ENCODE data around the gene MCF2L2.

MCF2L2 gene

DNA sequence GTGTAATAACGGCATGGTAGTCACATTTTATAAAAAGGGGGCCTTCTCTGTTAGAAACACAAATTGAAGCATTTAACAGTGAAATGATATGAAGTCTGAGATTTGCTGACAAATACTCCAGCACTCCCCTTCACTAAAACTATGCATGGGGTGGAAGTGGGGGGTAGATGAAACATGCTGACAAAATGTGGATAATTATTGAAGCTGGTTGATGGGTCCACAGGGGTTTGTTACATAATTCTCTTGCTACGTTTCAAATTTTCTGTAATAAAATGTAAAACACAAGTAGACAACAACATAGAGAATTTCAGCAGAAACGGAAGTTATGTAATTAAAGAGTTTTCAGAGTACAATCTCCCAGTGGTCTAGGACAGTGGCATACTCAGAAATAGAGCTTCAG lies 37.0 kb downstream of the MCF2L2 start:
- DNase-seq (ENCODE audit: low read depth), result no peak
- H3K4me3 ChIP-seq (ENCODE audit: low read depth, low read length), result no peak overlapping the region
- TF ChIP-seq, protein P1, sequence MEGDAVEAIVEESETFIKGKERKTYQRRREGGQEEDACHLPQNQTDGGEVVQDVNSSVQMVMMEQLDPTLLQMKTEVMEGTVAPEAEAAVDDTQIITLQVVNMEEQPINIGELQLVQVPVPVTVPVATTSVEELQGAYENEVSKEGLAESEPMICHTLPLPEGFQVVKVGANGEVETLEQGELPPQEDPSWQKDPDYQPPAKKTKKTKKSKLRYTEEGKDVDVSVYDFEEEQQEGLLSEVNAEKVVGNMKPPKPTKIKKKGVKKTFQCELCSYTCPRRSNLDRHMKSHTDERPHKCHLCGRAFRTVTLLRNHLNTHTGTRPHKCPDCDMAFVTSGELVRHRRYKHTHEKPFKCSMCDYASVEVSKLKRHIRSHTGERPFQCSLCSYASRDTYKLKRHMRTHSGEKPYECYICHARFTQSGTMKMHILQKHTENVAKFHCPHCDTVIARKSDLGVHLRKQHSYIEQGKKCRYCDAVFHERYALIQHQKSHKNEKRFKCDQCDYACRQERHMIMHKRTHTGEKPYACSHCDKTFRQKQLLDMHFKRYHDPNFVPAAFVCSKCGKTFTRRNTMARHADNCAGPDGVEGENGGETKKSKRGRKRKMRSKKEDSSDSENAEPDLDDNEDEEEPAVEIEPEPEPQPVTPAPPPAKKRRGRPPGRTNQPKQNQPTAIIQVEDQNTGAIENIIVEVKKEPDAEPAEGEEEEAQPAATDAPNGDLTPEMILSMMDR (IDR thresholded peaks at IDR 0.05; ENCODE audit: low read depth, low read length, missing control alignments), result no peak
- in situ Hi-C loops (cut with HindIII; ENCODE audit: low sequenced_read_pairs), result no loop called here

GRCh38 chr3:183390844-183391243 lies 37.6 kb downstream of the MCF2L2 start:
- DNase-seq (ENCODE audit: low read depth), result no peak
- TF ChIP-seq, protein P1 (IDR thresholded peaks at IDR 0.05; ENCODE audit: low read depth, low read length, missing control alignments), result no peak
- H3K4me3 ChIP-seq (ENCODE audit: low read depth, low read length), result no peak overlapping the region
- in situ Hi-C loops (cut with HindIII; ENCODE audit: low sequenced_read_pairs), result no loop called here

DNA sequence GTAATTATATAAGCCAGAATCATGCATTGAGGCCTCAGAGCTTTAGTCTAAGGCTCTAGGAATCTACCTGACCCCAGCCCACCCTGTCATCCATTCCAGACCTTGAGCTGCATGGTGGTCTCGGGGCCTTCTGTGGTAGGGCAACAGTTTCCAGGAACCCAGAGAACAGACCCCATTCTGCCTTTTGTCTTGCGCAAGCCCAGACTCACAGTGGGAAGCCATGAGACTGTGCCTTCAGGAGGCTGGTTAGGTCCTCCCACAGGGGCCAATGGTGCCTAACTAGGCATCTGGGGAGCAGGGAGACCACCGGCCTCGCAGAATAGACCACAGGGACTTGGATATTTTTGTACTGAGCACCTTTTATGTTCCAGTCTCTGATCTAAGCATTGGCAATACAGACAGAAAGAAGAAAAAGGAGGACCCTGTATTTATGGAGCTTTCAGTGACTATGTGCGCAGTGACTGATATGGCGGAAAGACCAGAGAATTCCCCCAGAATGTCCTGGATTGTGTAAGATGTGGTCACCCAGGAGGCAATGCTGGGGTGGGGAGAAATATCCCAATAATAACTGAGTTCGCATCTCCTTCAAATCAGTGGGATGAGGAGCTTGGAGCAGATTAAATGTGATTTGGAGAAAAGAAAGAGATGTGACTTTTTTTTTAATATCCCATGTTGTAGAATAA lies 40.1 kb downstream of the MCF2L2 start:
- no peak overlapping the region for H3K4me3 ChIP-seq (ENCODE audit: low read depth, low read length)
- in situ Hi-C loops (cut with HindIII; ENCODE audit: low sequenced_read_pairs), result no loop called here
- no peak for DNase-seq (ENCODE audit: low read depth)
- TF ChIP-seq, protein P1 (IDR thresholded peaks at IDR 0.05; ENCODE audit: low read depth, low read length, missing control alignments), result no peak

DNA sequence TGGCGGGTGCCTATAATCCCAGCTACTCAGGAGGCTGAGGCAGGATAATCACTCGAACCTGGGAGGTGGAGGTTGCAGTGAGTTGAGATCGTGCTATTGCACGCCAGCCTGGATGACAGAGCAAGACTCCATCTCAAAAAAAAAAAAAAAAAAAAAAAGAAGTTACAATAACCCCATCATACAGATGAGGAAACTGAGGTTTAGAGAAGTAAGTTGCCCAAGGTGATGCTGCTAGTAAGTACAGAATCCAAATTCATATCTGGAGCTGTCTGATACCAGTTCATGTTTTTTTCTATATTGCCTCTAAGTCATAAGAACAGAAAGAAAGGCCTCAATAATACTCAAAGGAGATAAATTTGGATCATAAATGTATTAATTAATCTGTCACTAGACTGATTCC lies 40.6 kb downstream of the MCF2L2 start:
- in situ Hi-C loops (cut with HindIII; ENCODE audit: low sequenced_read_pairs), result no loop called here
- no peak overlapping the region for H3K4me3 ChIP-seq (ENCODE audit: low read depth, low read length)
- no peak for DNase-seq (ENCODE audit: low read depth)
- TF ChIP-seq, protein P1 (IDR thresholded peaks at IDR 0.05; ENCODE audit: low read depth, low read length, missing control alignments), result no peak

DNA sequence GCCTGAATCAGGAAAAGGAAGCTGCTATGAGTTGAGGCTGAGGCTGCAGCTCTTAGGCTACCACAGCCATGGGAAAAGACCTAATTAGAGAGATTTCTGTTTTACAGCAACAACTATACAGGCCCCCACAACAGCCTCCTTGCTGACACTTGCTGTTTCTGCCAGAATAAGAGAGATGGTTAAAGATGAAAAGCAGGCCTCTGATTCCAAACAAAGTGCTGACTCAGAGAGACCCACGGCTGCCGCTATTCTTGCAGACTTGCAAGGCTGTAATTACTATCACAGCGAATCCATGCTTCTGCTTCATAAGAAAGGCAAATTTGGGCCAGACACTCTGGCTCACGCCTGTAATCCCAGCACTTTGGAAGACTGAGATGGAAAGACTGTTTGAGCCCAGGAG lies 41.8 kb downstream of the MCF2L2 start:
- no peak for DNase-seq (ENCODE audit: low read depth)
- in situ Hi-C loops (cut with HindIII; ENCODE audit: low sequenced_read_pairs), result no loop called here
- TF ChIP-seq, protein P1 (IDR thresholded peaks at IDR 0.05; ENCODE audit: low read depth, low read length, missing control alignments), result no peak
- no peak overlapping the region for H3K4me3 ChIP-seq (ENCODE audit: low read depth, low read length)

DNA sequence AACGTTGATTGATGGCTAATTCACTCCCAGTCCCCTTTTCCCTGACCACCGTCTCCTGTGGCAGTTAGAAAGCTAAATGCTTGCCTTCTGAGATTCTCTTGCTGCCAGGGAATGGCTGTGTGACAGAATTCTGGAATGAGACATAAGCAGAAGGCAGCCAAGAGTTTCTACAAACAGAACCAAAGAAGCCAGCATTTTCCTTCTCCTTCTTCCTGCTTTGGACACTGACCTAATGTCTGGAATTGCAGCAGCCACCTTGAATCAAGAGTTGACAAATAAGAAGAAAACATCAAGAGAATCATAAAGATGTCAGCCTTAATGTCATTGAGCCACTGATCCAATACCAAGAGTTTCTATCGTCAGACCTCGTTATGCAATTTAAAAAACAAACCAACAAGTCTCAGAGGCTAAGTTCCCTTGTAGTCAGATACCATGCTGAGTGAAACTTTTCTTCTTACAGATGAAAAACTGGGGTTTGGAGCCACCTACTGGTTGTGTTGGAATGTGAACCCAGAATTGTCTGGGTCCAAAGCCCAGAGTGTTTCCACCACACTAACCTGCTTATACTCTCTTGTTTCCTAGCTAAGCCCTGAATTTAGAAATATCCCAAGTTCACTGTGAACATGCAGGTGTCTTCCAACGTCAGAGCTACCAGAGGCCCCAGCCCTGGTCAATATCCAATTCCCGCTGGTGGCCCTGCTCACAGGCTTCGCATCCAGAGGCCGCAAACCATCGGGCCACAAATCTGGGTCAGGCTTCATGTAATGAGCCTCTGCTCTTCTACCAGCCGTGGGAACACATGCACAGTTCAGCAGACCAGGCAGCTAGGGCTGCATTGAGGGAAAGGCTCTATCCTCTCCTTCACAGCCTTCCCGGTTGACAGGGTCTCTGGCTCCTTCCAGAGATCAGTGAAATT lies 42.5 kb downstream of the MCF2L2 start:
- in situ Hi-C loops (cut with HindIII; ENCODE audit: low sequenced_read_pairs), result no loop called here
- TF ChIP-seq, protein P1 (IDR thresholded peaks at IDR 0.05; ENCODE audit: low read depth, low read length, missing control alignments), result peak; percentile 74
- H3K4me3 ChIP-seq (ENCODE audit: low read depth, low read length), result no peak overlapping the region
- peak; percentile 70 for DNase-seq (ENCODE audit: low read depth)

All from astrocyte of the cerebellum (primary cell).